ENCODE results near the gene CSRNP3.

CSRNP3 gene

GRCh38 chr2:165621086-165621560 lies 151.6 kb downstream of the CSRNP3 start:
- Histone ChIP-seq H3K4me1 (ENCODE audit: insufficient read depth, insufficient read length) (no peaks in the 10 kb centered on the region), H3K36me3 (ENCODE audit: insufficient read depth, insufficient read length, low read length) (no peaks in the 10 kb centered on the region), H3K9ac (ENCODE audit: insufficient read length, low read depth) (no peak overlapping the region), H3K27me3 (ENCODE audit: insufficient read depth, insufficient read length) (no peaks in the 10 kb centered on the region), H3K9me3 (ENCODE audit: insufficient read depth, low read length) (no peaks in the 10 kb centered on the region), H3K4me3 (ENCODE audit: insufficient read length, low read depth) (no peak overlapping the region)
- DNase-seq (ENCODE audit: low read depth, low spot score) = no peak
- no peak for TF ChIP-seq SUZ12 (IDR thresholded peaks at IDR 0.05; ENCODE audit: extremely low read depth, insufficient read depth, insufficient read length)
- TF ChIP-seq YY1 (IDR thresholded peaks at IDR 0.05; ENCODE audit: insufficient read depth, insufficient read length) = no peak
- no peak for TF ChIP-seq ZNF274 (IDR thresholded peaks at IDR 0.05; ENCODE audit: low read depth, low read length)

GRCh38 chr2:165623161-165623560 lies 153.7 kb downstream of the CSRNP3 start:
- Histone ChIP-seq H3K9ac (ENCODE audit: insufficient read length, low read depth) (no peak overlapping the region), H3K27me3 (ENCODE audit: insufficient read depth, insufficient read length) (no peaks in the 10 kb centered on the region), H3K9me3 (ENCODE audit: insufficient read depth, low read length) (no peaks in the 10 kb centered on the region), H3K4me1 (ENCODE audit: insufficient read depth, insufficient read length) (no peaks in the 10 kb centered on the region), H3K4me3 (ENCODE audit: insufficient read length, low read depth) (no peak overlapping the region), H3K36me3 (ENCODE audit: insufficient read depth, insufficient read length, low read length) (no peaks in the 10 kb centered on the region)
- DNase-seq (ENCODE audit: low read depth, low spot score) = no peak
- TF ChIP-seq ZNF274 (IDR thresholded peaks at IDR 0.05; ENCODE audit: low read depth, low read length) = no peak
- no peak for TF ChIP-seq YY1 (IDR thresholded peaks at IDR 0.05; ENCODE audit: insufficient read depth, insufficient read length)
- TF ChIP-seq SUZ12 (IDR thresholded peaks at IDR 0.05; ENCODE audit: extremely low read depth, insufficient read depth, insufficient read length) = no peak

GRCh38 chr2:165623783-165624469 lies 154.4 kb downstream of the CSRNP3 start:
- no peak overlapping the region for H3K9ac ChIP-seq (ENCODE audit: insufficient read length, low read depth)
- no peak overlapping the region for H3K4me3 ChIP-seq (ENCODE audit: insufficient read length, low read depth)
- no peaks in the 10 kb centered on the region for H3K27me3 ChIP-seq (ENCODE audit: insufficient read depth, insufficient read length)
- no peak for TF ChIP-seq ZNF274 (IDR thresholded peaks at IDR 0.05; ENCODE audit: low read depth, low read length)
- TF ChIP-seq YY1 (IDR thresholded peaks at IDR 0.05; ENCODE audit: insufficient read depth, insufficient read length) = no peak
- TF ChIP-seq SUZ12 (IDR thresholded peaks at IDR 0.05; ENCODE audit: extremely low read depth, insufficient read depth, insufficient read length) = no peak
- DNase-seq (ENCODE audit: low read depth, low spot score) = no peak
- no peaks in the 10 kb centered on the region for H3K9me3 ChIP-seq (ENCODE audit: insufficient read depth, low read length)
- no peaks in the 10 kb centered on the region for H3K36me3 ChIP-seq (ENCODE audit: insufficient read depth, insufficient read length, low read length)
- H3K4me1 ChIP-seq (ENCODE audit: insufficient read depth, insufficient read length) = no peaks in the 10 kb centered on the region

- Histone ChIP-seq H3K4me3 (ENCODE audit: insufficient read length, low read depth) (no peak overlapping the region), H3K27me3 (ENCODE audit: insufficient read depth, insufficient read length) (no peaks in the 10 kb centered on the region), H3K4me1 (ENCODE audit: insufficient read depth, insufficient read length) (no peaks in the 10 kb centered on the region), H3K9ac (ENCODE audit: insufficient read length, low read depth) (no peak overlapping the region), H3K36me3 (ENCODE audit: insufficient read depth, insufficient read length, low read length) (no peaks in the 10 kb centered on the region), H3K9me3 (ENCODE audit: insufficient read depth, low read length) (no peaks in the 10 kb centered on the region)
- TF ChIP-seq ZNF274 (IDR thresholded peaks at IDR 0.05; ENCODE audit: low read depth, low read length) = no peak
- no peak for TF ChIP-seq YY1 (IDR thresholded peaks at IDR 0.05; ENCODE audit: insufficient read depth, insufficient read length)
- no peak for TF ChIP-seq SUZ12 (IDR thresholded peaks at IDR 0.05; ENCODE audit: extremely low read depth, insufficient read depth, insufficient read length)
- no peak for DNase-seq (ENCODE audit: low read depth, low spot score)
Observed at GRCh38 chr2:165624470-165624800, 154.9 kb downstream of the CSRNP3 start.

- Histone ChIP-seq H3K4me1 (ENCODE audit: insufficient read depth, insufficient read length) (no peaks in the 10 kb centered on the region), H3K9ac (ENCODE audit: insufficient read length, low read depth) (no peak overlapping the region), H3K27me3 (ENCODE audit: insufficient read depth, insufficient read length) (no peaks in the 10 kb centered on the region), H3K36me3 (ENCODE audit: insufficient read depth, insufficient read length, low read length) (no peaks in the 10 kb centered on the region), H3K9me3 (ENCODE audit: insufficient read depth, low read length) (no peaks in the 10 kb centered on the region), H3K4me3 (ENCODE audit: insufficient read length, low read depth) (no peak overlapping the region)
- TF ChIP-seq YY1 (IDR thresholded peaks at IDR 0.05; ENCODE audit: insufficient read depth, insufficient read length) (no peak), SUZ12 (IDR thresholded peaks at IDR 0.05; ENCODE audit: extremely low read depth, insufficient read depth, insufficient read length) (no peak), ZNF274 (IDR thresholded peaks at IDR 0.05; ENCODE audit: low read depth, low read length) (no peak)
- no peak for DNase-seq (ENCODE audit: low read depth, low spot score)
Observed at GRCh38 chr2:165627470-165627869, 158.0 kb downstream of the CSRNP3 start.

DNA sequence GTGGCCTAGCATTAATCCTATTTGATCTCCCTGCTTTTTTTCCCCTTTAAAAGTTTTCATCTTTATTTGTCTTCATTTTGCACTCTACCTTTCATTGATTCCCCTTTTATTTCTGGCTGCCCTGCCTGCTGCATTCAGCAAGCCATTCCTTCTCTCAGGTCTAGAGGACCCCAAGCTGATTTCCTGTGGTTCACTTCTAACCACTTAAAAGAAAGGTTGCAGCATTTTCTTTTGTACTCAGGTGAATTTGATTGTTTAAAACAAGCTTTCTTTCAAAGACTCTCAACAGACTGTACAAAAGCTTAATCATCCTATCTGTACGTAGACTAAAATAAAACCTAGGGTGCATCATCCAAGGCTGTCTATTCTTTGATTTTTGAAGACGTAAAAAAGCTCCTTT lies 160.3 kb downstream of the CSRNP3 start:
- H3K9me3 ChIP-seq (ENCODE audit: insufficient read depth, low read length) = no peaks in the 10 kb centered on the region
- no peaks in the 10 kb centered on the region for H3K4me1 ChIP-seq (ENCODE audit: insufficient read depth, insufficient read length)
- TF ChIP-seq YY1 (IDR thresholded peaks at IDR 0.05; ENCODE audit: insufficient read depth, insufficient read length) = no peak
- TF ChIP-seq SUZ12 (IDR thresholded peaks at IDR 0.05; ENCODE audit: extremely low read depth, insufficient read depth, insufficient read length) = no peak
- TF ChIP-seq ZNF274 (IDR thresholded peaks at IDR 0.05; ENCODE audit: low read depth, low read length) = no peak
- no peaks in the 10 kb centered on the region for H3K27me3 ChIP-seq (ENCODE audit: insufficient read depth, insufficient read length)
- no peak overlapping the region for H3K9ac ChIP-seq (ENCODE audit: insufficient read length, low read depth)
- no peak for DNase-seq (ENCODE audit: low read depth, low spot score)
- no peak overlapping the region for H3K4me3 ChIP-seq (ENCODE audit: insufficient read length, low read depth)
- H3K36me3 ChIP-seq (ENCODE audit: insufficient read depth, insufficient read length, low read length) = no peaks in the 10 kb centered on the region

GRCh38 chr2:165630236-165630635 lies 160.7 kb downstream of the CSRNP3 start:
- TF ChIP-seq ZNF274 (IDR thresholded peaks at IDR 0.05; ENCODE audit: low read depth, low read length) (no peak), SUZ12 (IDR thresholded peaks at IDR 0.05; ENCODE audit: extremely low read depth, insufficient read depth, insufficient read length) (no peak), YY1 (IDR thresholded peaks at IDR 0.05; ENCODE audit: insufficient read depth, insufficient read length) (no peak)
- Histone ChIP-seq H3K36me3 (ENCODE audit: insufficient read depth, insufficient read length, low read length) (no peaks in the 10 kb centered on the region), H3K27me3 (ENCODE audit: insufficient read depth, insufficient read length) (no peaks in the 10 kb centered on the region), H3K9ac (ENCODE audit: insufficient read length, low read depth) (no peak overlapping the region), H3K4me3 (ENCODE audit: insufficient read length, low read depth) (no peak overlapping the region), H3K9me3 (ENCODE audit: insufficient read depth, low read length) (no peaks in the 10 kb centered on the region), H3K4me1 (ENCODE audit: insufficient read depth, insufficient read length) (no peaks in the 10 kb centered on the region)
- DNase-seq (ENCODE audit: low read depth, low spot score) = no peak

All from NT2/D1 (cell line).